Fibroblast of mammary gland (primary cell): ENCODE measurements around the gene IRF2BPL.
A peak's percentile ranks its signal among the peaks of the same experiment; 100 is the strongest.

Source experiments
- DNase-seq: peaks from one replicate; pipeline ENCODE4 v3.0.0-alpha.2; 2010; ENCODE audit warnings: low read depth
- H3K4me3 ChIP-seq: 2 replicates; pipeline ENCODE4 v1.5.1; 2011; ENCODE audit warnings: low read depth, mild to moderate bottlenecking, low read length, moderate library complexity; ENCODE audit not compliant: control insufficient read depth
- TF ChIP-seq, protein P1 (sequence below): conservative IDR thresholded peaks from 2 replicates; pipeline ENCODE4 v1.5.1; 2011; ENCODE audit warnings: low read depth, low read length, inconsistent platforms; ENCODE audit not compliant: control insufficient read depth, insufficient read depth

IRF2BPL gene

DNA sequence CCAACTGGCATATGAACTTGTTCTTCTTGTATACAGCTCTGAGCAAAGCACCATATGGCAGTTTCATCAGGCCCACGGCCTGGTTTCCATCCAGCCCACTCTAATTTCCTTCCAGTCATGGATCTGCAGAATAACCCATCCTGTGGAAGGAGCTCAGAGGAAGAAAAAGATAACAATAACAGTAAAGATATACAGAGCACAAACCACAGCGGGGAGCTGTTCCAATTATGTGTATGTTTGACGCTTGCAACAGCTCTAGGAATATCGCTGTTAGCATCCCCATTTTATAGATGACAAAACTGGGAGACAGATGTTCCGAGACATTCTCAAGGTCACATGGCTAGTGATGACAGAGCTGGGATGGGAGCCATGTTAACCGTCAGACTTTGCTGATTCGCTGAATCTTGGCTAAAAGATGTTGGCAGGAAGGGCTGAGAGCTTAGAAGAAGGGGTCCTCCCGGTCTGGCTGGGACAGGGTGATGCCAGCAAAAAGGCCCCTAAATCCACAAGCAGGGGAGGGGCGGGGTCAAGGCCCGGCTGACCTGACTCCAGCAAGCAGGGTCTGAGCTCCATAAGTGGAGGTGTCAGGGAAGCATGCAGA, 35.2 kb upstream of the IRF2BPL start:
- peak; percentile 55 for DNase-seq
- H3K4me3 ChIP-seq: no peak overlapping the region
- TF ChIP-seq, protein P1, sequence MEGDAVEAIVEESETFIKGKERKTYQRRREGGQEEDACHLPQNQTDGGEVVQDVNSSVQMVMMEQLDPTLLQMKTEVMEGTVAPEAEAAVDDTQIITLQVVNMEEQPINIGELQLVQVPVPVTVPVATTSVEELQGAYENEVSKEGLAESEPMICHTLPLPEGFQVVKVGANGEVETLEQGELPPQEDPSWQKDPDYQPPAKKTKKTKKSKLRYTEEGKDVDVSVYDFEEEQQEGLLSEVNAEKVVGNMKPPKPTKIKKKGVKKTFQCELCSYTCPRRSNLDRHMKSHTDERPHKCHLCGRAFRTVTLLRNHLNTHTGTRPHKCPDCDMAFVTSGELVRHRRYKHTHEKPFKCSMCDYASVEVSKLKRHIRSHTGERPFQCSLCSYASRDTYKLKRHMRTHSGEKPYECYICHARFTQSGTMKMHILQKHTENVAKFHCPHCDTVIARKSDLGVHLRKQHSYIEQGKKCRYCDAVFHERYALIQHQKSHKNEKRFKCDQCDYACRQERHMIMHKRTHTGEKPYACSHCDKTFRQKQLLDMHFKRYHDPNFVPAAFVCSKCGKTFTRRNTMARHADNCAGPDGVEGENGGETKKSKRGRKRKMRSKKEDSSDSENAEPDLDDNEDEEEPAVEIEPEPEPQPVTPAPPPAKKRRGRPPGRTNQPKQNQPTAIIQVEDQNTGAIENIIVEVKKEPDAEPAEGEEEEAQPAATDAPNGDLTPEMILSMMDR: no peak

DNA sequence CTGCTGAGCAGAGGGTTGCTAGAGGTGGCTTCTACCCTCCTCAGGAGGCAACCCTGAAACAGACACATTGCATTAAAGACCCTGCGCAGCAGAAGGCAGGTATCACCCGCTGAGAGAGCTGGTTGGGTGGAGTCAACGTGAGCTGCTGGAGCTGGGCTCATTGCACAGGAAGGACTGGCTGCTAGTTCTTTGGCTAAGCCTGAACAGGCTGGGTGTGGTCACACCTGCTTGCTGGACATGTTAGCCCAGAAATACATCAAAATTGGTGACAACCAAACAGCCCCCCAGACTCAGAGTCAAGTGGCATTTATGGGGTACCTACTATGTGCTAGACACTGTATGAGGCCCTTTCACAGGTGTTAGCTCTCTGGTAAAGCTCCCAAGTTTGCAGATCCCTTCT, 33.8 kb upstream of the IRF2BPL start:
- H3K4me3 ChIP-seq: no peak overlapping the region
- TF ChIP-seq, protein P1: no peak
- no peak for DNase-seq

DNA sequence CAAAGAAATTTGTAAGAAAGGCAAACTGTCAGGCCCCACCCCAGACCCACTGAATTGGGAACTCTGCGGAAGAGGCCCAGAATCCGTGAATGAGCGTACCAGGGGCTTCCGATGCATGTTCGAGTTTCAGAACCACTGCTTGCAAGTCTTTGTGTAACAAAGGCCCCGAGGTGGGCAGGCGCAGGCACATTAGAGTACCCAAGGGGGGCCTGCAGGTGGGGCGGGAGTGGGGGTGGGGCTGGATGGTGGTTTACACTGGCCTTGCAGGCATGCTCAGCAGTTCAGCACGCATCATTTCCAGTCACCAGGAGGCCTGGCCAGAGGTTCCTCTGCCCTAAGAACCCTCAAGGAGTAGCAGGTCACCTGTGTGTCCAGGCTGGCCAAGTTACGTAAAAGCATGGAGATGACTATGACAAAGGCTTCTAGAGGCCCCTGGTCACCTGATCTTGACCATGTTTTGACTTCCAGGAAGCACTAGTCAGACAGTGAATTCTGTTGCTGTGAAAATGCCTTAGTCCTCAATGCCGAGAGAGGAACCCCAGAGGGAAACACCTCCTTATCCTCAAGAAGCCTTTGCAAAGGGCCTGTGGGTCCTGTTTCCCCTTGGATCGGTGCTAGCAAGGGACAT, 33.2 kb upstream of the IRF2BPL start:
- H3K4me3 ChIP-seq: no peak overlapping the region
- TF ChIP-seq, protein P1: no peak
- DNase-seq: no peak

DNA sequence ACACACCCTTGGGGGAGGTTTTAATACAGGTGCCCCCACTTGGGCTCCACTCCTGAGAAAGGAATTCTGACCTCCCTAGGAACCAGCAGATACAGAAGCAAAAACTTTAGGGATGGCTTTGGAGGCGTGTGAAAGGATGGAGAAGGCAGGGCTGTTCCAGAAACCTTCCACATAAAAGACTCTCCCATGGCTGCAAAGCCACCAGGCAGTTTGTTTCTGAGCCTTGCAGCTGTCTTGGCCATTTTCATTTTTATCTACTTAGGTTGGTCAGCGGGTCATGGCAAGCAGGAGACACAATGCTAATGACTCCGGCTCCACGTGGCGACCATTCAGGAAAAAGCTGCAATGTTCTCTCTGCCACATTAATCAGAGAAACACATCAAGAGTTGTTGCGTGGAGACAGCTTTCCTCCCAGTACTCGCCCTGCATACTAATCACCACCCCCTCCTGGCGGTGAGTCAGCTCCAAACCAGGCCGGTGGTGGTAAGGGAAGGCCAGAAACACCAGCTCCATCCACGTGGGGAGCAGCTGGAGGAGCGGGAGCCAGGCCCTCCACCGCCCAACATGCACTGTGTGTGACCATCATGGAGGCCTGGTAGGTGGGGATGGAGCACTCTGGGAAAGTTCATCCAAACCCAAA, 30.9 kb upstream of the IRF2BPL start:
- H3K4me3 ChIP-seq: no peak overlapping the region
- peak; percentile 97 for DNase-seq
- TF ChIP-seq, protein P1: peak; percentile 34

DNA sequence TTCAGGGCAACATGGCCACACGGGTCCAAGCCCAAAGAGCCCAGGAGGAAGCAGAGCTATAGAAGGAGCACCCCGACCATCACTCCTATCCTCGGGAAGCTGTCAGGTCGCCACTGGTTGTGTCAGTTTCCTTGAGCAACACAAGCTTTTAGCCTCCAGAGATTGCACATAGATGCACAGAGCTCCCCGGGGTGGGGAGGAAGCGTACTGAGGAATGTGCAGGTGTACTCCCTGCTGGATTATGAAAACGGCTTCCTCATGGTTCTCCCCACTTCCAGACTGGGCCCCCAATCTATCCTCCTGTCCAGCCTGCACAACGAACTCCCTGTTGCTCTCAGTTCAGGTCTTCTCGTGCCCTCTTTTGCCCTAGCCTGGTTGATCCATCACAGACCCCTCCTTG, 30.3 kb upstream of the IRF2BPL start:
- DNase-seq: no peak
- H3K4me3 ChIP-seq: no peak overlapping the region
- TF ChIP-seq, protein P1: no peak

DNA sequence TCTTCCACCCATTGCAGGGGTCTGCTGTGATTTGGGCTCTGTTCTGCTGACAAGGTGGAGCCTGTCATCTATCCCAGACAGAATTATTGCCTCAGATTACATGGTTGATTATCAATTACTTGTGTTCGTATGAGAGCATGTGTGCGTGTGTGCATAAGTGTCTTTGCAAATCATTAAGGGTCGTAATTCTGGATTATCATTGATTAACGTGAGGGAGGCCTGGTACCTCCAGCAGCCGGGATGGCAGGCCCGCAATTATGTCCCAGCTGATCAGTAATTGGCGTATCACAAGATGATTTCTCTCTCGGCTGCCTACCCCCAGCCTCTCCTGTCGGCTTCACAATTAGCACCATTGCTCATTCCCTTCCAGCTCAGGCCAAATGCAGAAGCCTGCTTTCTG, 29.6 kb upstream of the IRF2BPL start:
- no peak for DNase-seq
- TF ChIP-seq, protein P1: no peak
- no peak overlapping the region for H3K4me3 ChIP-seq
